LNCaP clone FGC (cell line): Measurements from ENCODE around the gene KRTAP10-1.
"Not testable (repeated sequence)": the region's sequence is repeated elsewhere in the genome, so short reads cannot be mapped to it uniquely, and the experiment has no call there.

ENCODE experiments used
- DNase-seq: peaks from one replicate; pipeline ENCODE4 v3.0.0-alpha.2; 2011; ENCODE audit warnings: low read depth
- H3K4me3 ChIP-seq: 2 replicates; pipeline ENCODE4 v1.5.1; 2011; ENCODE audit warnings: mild to moderate bottlenecking, low read depth, low read length, control low read depth
- TF ChIP-seq, protein P1 (sequence below): IDR thresholded peaks from 2 replicates; pipeline ENCODE4 v1.5.1; 2012; ENCODE audit warnings: mild to moderate bottlenecking; ENCODE audit not compliant: control insufficient read depth, insufficient read depth; ENCODE audit errors: extremely low read depth

Gene KRTAP10-1

DNA sequence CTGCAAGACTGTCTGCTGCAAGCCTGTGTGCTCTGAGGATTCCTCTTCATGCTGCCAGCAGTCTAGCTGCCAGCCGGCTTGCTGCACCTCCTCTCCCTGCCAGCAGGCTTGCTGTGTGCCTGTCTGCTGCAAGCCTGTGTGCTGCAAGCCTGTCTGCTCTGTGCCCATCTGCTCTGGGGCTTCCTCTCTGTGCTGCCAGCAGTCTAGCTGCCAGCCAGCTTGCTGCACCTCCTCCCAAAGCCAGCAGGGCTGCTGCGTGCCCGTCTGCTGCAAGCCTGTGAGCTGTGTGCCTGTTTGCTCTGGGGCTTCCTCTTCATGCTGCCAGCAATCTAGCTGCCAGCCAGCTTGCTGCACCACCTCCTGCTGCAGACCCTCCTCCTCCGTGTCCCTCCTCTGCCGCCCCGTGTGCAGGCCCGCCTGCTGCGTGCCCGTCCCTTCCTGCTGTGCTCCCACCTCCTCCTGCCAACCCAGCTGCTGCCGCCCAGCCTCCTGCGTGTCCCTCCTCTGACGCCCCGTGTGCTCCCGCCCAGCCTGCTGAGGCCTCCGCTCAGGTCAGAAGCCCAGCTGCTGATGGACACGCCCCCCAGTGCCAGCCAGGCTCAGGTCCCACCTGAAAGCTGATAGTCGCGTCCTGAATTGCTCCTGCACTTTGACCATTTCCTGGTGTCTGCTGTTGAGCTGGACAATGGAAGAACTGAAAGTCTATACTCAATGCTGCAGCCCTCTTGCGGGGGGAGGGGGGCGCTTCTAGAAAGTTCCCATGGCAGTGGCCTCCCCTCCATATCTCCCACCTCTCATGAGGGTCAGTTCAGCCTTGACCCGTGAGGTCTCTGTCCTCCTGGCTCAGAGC is 34.7 kb upstream of the KRTAP10-1 start:
- no peak for DNase-seq
- TF ChIP-seq, protein P1, sequence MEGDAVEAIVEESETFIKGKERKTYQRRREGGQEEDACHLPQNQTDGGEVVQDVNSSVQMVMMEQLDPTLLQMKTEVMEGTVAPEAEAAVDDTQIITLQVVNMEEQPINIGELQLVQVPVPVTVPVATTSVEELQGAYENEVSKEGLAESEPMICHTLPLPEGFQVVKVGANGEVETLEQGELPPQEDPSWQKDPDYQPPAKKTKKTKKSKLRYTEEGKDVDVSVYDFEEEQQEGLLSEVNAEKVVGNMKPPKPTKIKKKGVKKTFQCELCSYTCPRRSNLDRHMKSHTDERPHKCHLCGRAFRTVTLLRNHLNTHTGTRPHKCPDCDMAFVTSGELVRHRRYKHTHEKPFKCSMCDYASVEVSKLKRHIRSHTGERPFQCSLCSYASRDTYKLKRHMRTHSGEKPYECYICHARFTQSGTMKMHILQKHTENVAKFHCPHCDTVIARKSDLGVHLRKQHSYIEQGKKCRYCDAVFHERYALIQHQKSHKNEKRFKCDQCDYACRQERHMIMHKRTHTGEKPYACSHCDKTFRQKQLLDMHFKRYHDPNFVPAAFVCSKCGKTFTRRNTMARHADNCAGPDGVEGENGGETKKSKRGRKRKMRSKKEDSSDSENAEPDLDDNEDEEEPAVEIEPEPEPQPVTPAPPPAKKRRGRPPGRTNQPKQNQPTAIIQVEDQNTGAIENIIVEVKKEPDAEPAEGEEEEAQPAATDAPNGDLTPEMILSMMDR, result no peak
- H3K4me3 ChIP-seq, result no peak overlapping the region

DNA sequence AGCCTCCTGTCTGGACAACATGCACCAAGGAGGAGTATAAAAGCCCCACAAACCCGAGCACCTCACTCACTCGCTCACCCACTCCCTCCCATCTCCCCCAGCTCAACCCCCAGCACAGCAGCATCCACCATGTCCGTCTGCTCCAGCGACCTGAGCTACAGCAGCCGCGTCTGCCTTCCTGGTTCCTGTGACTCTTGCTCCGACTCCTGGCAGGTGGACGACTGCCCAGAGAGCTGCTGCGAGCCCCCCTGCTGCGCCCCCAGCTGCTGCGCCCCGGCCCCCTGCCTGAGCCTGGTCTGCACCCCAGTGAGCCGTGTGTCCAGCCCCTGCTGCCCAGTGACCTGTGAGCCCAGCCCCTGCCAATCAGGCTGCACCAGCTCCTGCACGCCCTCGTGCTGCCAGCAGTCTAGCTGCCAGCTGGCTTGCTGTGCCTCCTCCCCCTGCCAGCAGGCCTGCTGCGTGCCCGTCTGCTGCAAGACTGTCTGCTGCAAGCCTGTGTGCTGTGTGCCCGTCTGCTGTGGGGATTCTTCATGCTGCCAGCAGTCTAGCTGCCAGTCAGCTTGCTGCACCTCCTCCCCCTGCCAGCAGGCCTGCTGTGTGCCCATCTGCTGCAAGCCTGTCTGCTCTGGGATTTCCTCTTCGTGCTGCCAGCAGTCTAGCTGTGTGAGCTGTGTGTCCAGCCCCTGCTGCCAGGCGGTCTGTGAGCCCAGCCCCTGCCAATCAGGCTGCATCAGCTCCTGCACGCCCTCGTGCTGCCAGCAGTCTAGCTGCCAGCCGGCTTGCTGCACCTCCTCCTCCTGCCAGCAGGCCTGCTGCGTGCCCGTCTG is 33.8 kb upstream of the KRTAP10-1 start, which contains the start of gene KRTAP10-4:
KRTAP10-4 (plus strand) TSS at position 100 of the 827 bp plus-strand sequence; CDS start at position 130, 30 bp downstream.
- H3K4me3 ChIP-seq, DNase-seq: not testable (repeated sequence)

DNA sequence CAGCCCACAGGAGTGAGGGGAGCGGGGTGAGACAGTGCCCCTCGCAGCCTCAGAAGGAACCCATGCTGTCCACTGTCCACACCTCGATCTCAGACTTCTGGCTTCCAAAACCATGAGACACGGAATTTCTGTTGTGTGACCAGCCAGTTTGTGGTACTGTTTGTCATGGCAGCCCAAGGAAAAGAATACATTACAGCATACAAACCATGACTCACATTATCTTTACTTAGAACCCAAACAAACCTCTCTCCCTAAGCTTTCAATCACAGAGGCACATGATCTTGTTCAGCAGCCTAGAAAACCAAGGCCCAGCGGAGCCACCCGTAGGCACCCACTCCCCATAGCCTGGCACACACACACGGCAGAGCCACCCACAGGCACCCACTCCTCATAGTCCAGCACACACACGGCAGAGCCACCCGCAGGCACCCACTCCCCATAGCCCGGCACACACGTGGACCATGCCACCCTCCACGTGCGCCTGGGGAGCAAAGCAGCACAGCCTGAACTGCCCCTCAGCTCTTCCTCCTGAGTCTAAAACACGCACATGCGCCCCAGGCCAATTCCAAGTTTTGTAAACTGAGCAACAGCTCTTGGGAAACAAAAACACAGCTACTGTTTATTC is 33.1 kb upstream of the KRTAP10-1 start:
- H3K4me3 ChIP-seq, result no peak overlapping the region
- DNase-seq, result no peak
- TF ChIP-seq, protein P1, result no peak

DNA sequence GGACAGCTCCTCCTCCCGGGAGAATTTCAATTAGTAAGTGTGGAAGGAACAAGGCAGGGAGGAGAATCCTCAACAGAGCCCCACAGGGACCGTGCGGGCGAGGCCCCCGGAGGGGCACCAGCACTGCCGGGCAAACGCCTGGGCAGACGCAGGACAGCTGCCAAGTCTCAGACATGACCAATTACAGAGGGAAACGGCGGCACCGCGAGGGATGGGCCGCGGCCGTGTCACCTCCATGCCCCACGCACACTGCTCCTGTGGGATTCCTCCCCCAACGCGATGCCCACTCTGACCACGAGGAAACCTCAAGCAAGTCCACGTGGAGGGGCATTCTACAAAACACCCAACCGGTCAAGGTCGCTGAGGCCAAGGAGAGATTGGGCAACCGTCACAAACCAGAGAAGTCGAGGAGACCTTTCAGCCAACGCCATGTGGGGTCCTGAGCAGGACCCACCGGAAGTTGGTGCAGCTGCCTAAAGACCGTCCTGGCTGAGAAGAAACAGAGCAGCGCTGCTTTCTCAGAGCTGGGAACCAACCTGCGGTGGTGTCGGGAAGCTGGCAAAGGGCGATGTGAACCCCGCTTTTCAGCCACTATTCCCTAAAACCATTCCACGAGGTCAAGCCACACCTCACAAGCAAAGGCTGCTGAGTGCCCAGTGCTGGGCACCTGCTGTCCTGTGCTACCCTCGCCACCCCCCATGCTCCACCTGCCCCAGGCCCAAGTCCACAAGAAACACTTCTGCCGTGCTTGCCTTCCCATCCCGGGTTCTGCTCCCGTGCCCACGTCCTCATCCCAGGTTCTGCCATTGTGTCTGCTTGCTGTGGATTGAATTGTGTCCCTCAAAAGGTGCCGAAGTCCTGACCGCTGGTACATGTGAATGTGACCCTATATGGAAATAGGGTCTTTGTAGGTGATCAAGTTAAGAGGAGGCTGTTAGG is 32.1 kb upstream of the KRTAP10-1 start:
- no peak overlapping the region for H3K4me3 ChIP-seq
- TF ChIP-seq, protein P1, result no peak
- DNase-seq, result no peak

DNA sequence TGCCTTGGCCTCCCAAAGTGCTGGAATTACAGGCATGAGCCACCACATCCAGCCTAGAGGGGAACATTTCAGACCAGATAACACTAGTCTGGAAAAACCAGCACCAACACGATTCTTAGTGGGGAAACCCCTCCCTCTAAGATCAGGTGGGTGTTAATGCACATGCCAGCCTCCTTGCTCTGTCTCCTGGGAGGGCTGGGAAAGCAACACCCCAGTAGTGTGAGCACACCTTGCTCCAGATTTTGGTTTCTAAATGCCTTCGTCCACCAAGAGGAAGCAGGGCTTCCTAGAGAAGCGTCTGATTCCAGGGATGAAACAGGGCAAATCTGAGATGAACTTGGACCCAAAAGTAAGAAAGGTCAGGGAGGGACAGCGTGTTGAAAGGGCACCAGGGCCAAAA is 31.3 kb upstream of the KRTAP10-1 start:
- no peak overlapping the region for H3K4me3 ChIP-seq
- DNase-seq, result no peak
- TF ChIP-seq, protein P1, result no peak

DNA sequence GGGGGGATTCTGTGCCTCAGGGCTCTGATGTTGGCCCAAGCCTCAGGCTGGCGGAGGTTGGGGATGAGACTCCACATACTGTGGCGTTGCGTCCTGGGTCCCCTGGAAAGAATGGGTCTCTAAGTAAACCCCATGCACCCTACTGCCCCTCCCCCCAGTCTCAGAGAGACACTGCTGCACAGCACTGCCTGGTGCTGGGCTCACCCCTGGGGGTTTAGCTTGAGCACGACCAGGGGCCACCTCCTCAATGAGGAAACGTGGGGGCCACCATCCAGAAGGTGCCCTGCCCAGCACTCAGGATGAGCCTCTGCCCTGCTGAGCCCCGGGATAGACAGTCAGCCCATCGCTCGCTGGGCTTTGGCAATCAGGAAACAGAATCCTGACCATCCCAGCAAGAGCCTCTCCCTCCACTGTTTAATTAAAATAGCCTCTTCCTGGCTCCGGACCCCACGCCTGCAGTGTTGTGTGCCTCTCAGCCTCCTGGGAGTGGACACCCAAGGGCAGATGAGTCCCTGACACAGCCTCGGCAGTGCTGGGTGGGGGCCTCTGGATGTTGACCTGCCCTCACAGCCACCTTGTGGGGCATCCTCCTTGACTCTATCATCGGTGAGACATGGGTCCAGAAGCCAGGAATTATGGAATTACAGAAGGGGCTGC is 30.0 kb upstream of the KRTAP10-1 start:
- H3K4me3 ChIP-seq, result no peak overlapping the region
- DNase-seq, result no peak
- TF ChIP-seq, protein P1, result no peak
